GM19023 (cell line): Measurements from ENCODE around the gene OPN3.
"Not testable (repeated sequence)": the region's sequence is repeated elsewhere in the genome, so short reads cannot be mapped to it uniquely, and the experiment has no call there.

ENCODE experiments used
- ATAC-seq: cut with Tn5 transposase; IDR thresholded peaks from one replicate; pipeline ENCODE4 v1.9.1; 2021; ENCODE audit warnings: mild to moderate bottlenecking, moderate library complexity; ENCODE audit not compliant: unreplicated experiment

Gene OPN3, protein sequence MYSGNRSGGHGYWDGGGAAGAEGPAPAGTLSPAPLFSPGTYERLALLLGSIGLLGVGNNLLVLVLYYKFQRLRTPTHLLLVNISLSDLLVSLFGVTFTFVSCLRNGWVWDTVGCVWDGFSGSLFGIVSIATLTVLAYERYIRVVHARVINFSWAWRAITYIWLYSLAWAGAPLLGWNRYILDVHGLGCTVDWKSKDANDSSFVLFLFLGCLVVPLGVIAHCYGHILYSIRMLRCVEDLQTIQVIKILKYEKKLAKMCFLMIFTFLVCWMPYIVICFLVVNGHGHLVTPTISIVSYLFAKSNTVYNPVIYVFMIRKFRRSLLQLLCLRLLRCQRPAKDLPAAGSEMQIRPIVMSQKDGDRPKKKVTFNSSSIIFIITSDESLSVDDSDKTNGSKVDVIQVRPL

DNA sequence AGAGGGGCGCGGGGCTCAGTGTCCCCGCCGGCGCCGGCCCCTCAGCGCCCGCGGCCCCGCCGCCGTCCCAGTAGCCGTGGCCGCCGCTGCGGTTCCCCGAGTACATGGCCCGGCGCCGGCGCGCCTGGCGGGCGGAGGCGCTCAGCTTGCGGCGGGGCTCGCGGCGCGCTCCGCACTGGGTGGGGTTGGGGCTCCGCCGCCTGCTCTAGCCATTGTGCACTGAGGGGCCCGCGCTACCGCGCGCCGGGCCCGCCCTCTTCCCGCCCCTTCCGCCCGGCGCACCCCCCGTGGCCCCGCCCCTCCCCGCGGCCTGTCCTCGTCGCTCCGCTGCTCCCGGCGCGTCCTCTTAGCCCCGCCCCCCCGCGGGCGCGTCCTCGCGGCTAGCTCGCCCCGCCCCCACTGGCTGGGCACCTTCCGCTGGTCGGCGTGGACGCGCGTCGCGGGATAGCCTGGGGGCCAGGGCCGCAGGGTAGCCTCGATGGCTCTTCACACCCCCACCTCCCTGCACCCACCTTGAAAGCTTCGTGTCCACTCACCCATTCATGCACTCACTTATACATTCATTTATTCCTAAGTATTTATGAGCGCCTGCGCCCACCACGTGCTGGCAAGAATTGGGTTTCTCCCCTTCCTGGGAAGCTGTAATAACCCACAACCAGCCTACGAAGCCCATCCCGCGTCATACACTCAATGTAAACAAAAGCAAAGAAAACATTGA, at the start of gene OPN3, which contains the start of gene CHML:
TSS of gene OPN3 (minus strand) at position 221 of the 718 bp plus-strand sequence. CDS start at position 106, 115 bp downstream.
TSS of gene CHML (minus strand) at position 221 of the 718 bp plus-strand sequence. CDS start 4,603 bp downstream, outside the sequence.
- ATAC-seq, result peak; percentile 92

DNA sequence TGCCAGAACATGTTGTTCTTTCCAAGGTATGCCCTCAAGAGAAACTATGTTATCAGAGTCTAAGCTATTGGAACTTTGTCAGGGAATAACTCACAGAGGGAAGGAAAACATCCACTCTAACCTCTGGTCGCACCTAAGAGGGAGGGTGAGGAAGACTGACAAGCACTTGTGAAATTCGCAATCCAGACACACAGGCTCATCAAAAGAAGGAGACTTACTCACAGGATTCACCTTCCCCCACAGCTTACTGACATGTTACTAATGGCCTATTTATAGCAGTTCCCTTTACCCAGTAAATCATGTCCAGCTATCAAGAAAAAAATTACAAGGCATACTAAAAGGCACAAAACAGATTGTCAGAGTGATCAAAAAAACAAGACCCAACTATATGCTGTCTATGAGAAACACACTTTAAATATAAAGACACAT, 48.8 kb upstream of the OPN3 start:
- no peak for ATAC-seq

DNA sequence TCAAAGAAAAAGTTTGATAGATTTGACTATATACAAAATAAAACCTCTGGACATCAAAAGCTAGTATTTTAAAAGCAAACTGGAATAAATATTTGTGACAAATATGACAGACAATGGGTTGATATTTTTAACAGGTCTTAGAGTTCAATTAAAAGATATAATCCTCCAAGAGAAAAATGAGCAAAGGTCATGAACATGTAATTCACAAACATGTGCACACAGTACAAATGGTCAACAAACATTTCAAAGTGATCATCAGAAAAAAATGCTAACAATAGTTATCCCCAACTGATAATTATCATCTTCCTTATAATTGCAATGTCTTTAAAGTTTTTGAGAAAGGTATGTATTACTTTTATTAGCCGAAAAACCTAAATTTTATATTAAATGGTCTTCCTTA, 43.9 kb upstream of the OPN3 start:
- no peak for ATAC-seq

DNA sequence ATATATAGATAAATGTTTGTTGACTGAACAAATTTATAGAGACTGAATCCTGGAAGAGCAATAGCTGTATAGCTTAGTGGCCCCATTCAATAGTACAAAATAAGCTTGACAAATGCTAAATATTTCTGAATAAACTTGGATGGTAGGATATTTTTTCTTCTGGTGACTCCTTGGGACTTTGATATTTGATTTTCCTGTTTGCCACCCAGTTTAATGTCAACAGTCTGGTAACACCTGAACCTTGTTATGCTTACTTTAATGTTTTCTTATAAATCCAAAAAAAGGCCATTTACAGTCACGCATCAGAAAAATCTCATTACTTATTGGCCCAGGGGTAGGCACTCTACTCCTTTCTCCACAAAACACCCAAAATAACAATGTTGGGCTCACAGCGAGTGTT, 42.8 kb upstream of the OPN3 start:
- no peak for ATAC-seq

GRCh38 chr1:241681861-241682448, 41.8 kb upstream of the OPN3 start:
- not testable (repeated sequence) for ATAC-seq

GRCh38 chr1:241679961-241680360, 39.8 kb upstream of the OPN3 start:
- no peak for ATAC-seq

GRCh38 chr1:241679404-241679803, 39.2 kb upstream of the OPN3 start:
- ATAC-seq, result no peak

- no peak for ATAC-seq
Measured at GRCh38 chr1:241678536-241678935, 38.4 kb upstream of the OPN3 start.

GRCh38 chr1:241677201-241677600, 37.0 kb upstream of the OPN3 start:
- peak; percentile 90 for ATAC-seq

- ATAC-seq, result no peak
Measured at GRCh38 chr1:241675983-241676382, 35.8 kb upstream of the OPN3 start.

GRCh38 chr1:241674805-241675384, 34.7 kb upstream of the OPN3 start:
- no peak for ATAC-seq

DNA sequence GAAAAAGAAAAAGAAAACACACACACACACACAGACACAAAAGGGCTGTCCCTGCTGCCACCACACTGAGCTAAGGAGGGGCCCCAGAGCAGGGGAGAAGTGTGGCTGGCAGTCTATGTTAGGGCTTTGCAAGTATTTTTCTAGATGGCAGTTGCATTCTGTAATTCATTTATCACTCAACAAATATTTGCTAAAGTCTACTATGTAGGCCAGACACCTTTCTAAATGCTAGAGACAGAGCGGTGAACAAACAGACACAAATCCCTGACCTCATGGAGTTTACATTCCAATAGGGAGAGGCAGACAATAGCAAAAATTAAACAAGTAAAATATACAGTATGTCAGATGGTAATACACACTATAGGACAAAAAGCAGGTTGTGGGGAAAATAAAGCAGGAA, 32.1 kb upstream of the OPN3 start:
- ATAC-seq, result no peak

- no peak for ATAC-seq
Measured at GRCh38 chr1:241666419-241666818, 26.2 kb upstream of the OPN3 start.

- ATAC-seq, result no peak
Measured at GRCh38 chr1:241660424-241660972, 20.3 kb upstream of the OPN3 start.

GRCh38 chr1:241659016-241659415, 18.8 kb upstream of the OPN3 start:
- not testable (repeated sequence) for ATAC-seq

- ATAC-seq, result no peak
Measured at GRCh38 chr1:241658081-241658793, 18.1 kb upstream of the OPN3 start.

DNA sequence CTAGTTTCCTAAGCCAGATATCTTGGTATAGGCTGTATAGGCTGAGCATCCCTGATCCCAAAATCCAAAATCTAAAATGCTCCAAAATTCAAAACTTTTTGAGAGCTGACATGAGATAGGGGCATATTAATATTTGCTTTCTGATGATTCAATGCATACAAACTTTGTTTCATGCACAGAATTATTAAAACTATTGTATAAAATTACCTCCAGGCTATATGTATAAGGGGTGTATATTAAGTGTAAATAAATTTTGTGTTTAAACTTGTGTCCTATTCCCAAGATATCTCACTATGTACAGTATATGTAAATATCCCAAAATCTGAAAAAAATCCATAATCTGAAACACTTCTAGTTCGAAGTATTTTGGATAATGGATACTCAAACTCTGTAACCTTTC, 14.5 kb upstream of the OPN3 start:
- ATAC-seq, result no peak

DNA sequence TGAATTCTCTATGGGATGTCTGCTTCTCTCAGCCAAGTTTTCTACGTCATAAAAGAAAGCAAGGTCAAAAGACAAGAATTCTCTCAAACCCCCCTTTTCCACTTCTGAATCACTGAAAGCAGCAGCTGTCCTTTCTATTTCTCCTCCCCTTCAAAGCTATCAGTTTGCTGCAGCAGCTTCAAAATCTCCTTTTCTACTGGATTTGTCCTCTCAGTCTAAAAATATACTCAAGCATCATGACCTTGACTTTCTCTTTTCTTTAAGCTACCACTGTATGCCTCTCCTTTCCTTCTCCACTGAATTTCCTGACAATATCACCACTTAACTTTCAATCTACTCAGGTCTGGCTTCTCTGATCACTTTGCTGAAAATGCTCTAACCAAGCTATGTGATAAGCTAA, 13.8 kb upstream of the OPN3 start:
- ATAC-seq, result no peak

DNA sequence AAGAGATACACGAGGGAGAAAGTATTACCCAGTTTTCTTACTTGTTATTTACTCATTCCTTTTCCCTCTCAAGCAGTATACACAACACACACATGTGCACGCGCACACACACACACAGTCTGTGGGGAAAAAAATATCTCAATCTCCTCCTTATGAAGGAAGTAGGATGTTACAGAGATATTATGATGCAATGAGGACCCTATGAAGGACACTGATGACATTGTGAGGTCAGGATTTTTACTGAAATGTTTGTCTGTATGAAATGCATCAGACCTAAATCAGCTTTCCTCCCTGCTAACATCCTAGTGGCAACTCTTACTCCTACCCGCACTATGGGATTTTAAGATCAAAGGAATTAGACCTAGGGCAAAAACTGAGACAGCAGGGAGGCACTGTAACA, 11.8 kb upstream of the OPN3 start, which contains the start of gene WDR64:
TSS of gene WDR64 (plus strand) at position 270 of the 400 bp plus-strand sequence. CDS start 204 bp downstream, outside the sequence.
- ATAC-seq, result no peak

- ATAC-seq, result no peak
Measured at GRCh38 chr1:241648159-241648558, 8.0 kb upstream of the OPN3 start.
